Measurements from ENCODE around the gene CD300LB. TPM values are rescaled to one million over a fixed set of nuclear protein-coding genes. Genes with fewer than 3 reads are reported as not detected.

The CD300LB gene
- polyA plus RNA-seq, 3 donors: 0.08 to 0.70 (median 0.56) TPM

DNA sequence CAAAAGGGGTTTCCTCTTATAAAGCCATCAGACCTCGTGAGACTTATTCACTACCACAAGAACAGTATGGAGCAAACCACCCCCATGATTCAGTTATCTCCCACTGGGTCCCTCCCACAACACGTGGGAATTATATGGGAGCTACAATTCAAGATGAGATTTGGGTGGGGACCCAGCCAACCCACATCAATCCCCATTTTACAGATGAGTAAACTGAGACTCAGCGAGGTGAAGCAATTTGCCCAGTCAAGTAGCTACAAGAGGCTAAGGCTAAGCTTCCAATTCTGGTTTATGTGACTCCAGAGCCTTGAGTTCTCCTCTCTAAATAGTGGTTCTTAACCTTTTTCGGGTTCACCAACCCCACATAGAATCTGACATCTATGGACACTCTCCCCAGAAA lies 56.1 kb downstream of the CD300LB start:
- WGBS, 3 donors: 77 to 92% (median 91%) methylated on average over 4 of the region's 4 CpGs
- H3K27ac ChIP-seq (ENCODE audit: low read depth, low read length): no peak overlapping the region

DNA sequence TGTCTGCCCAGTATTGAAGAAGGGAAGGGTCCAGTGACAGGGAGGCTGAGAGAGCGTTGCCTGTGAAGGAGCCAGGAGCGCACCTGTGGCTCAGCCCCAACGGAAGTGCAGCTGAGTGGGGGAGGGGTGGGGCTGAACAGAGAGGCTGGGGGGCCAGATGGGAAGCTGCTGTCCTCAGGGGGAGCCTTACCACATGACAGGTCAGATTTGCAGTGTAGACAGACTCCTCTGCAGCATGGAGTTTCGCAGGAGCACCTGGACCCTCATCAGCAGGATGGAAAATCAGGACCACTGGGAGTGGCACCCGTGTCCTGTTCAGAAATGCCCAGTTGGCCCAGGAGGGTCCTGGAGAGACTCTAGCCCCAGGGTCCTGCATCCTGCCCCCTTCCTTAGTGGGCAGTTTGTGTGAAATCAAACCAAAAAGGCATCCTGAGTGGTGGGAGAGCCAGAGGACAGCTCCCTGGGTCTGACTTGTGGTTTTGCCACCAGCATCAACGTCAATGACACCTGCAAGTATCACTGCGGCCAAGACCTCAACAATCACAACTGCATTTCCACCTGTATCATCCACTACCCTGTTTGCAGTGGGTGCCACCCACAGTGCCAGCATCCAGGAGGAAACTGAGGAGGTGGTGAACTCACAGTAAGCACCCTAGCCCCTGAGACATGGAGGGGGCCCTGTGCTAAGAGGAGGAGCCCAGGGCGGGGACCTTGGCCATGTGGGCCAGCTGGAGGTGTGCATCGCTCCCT lies 57.1 kb downstream of the CD300LB start:
- WGBS, 3 donors: 68 to 79% (median 76%) methylated on average over 8 to 9 of the region's 9 CpGs
- H3K27ac ChIP-seq (ENCODE audit: low read depth, low read length): no peak overlapping the region

DNA sequence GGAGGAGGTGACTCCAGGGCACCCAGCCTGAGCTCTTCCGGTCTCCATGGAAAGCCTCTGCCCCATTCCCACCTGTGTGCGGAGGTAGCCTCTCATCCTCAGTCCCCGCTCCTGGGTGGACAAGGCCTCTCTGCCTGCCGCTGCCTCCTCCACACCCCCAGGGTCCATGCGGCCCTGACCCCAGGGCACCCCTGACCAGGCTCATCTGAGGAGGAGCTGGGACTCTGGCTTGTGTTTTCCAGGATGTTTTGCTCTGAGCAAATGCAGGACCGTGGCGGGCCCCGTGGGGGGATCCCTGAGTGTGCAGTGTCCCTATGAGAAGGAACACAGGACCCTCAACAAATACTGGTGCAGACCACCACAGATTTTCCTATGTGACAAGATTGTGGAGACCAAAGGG lies 58.0 kb downstream of the CD300LB start:
- WGBS, 3 donors: 76 to 90% (median 81%) methylated on average over 6 to 8 of the region's 8 CpGs
- H3K27ac ChIP-seq (ENCODE audit: low read depth, low read length): no peak overlapping the region

DNA sequence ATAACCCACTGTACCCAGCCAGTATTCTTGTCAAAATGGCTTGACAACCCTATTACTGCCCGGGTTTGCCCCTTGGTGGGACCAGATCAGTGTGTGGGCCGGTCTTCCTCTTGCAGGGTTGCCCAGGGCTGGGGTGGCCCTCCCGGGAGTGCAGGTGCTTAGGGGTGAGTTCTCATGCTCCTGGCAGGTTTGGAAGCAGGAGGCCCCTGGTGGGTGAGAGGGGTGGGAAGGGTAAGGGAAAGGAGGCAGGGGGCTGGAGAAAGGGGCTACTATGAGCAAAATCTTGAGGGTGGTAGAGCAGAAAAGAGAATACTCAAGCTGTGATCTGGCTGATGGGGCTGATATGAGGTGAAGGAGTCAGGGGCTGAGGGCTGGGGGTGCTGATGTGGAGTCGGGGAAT lies 58.4 kb downstream of the CD300LB start:
- H3K27ac ChIP-seq (ENCODE audit: low read depth, low read length): no peak overlapping the region
- WGBS, 3 donors: 73 to 100% (median 86%) methylated on average over 4 of the region's 4 CpGs

DNA sequence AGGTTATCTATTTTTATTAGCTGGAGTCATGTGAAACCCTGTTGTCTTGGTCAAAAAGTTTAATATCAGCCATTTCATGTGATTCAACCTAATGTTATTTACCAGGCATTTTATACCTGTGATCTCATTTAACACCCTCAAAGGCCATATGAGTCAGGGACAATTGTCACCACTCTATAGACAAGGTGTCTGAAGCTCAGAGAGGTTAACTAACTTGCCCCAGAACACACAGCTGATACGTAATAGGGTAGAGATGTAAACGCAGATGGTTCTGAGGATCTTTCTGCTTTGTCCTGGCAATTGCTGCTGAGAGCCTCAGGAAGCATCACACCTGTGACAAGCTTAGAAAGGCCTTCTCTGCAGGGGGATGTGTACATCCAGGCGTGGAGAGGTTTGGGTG lies 59.9 kb downstream of the CD300LB start:
- WGBS, 3 donors: 86 to 93% (median 88%) methylated on average over 3 of the region's 3 CpGs
- no peak overlapping the region for H3K27ac ChIP-seq (ENCODE audit: low read depth, low read length)

Other genes with a start within 250 kb of the CD300LB start
- 1 to 10 TPM in 1 of 3 donors, under 1 TPM in 2; 0.38 to 1.7 (median 0.90) TPM for gene KIF19, start 205.2 kb downstream of the CD300LB start, polyA plus RNA-seq
- gene BTBD17, start 169.6 kb downstream of the CD300LB start, polyA plus RNA-seq: under 1 TPM in 2 of 3 donors, not detected in 1; 0.06 to 0.33 TPM
- under 1 TPM; 0.09 to 0.45 (median 0.31) TPM for gene GPR142, start 164.0 kb downstream of the CD300LB start, polyA plus RNA-seq
- 10 to 100 TPM in 2 of 3 donors, 1 to 10 TPM in 1; 7.8 to 79.0 (median 35.5) TPM for gene GPRC5C, start 99.4 kb downstream of the CD300LB start, polyA plus RNA-seq
- 1 to 10 TPM; 1.2 to 7.2 (median 3.0) TPM for gene CD300A, start 64.8 kb downstream of the CD300LB start, polyA plus RNA-seq
- 1 to 10 TPM in 1 of 3 donors, under 1 TPM in 2; 0.37 to 4.2 (median 0.45) TPM for gene CD300C, start 14.6 kb upstream of the CD300LB start, polyA plus RNA-seq
- gene CD300H, start 36.0 kb upstream of the CD300LB start, polyA plus RNA-seq: 1 to 10 TPM in 1 of 3 donors, under 1 TPM in 1, not detected in 1; 0.52 to 1.2 TPM
- not detected for gene CD300LD, start 60.8 kb upstream of the CD300LB start, polyA plus RNA-seq
- 10 to 100 TPM in 1 of 3 donors, 1 to 10 TPM in 1, under 1 TPM in 1; 0.59 to 14.1 (median 1.3) TPM for gene CD300E, start 92.3 kb upstream of the CD300LB start, polyA plus RNA-seq
- gene CD300LF, start 181.4 kb upstream of the CD300LB start, polyA plus RNA-seq: 1 to 10 TPM in 2 of 3 donors, under 1 TPM in 1; 0.36 to 2.3 (median 1.3) TPM
- gene RAB37, start 205.8 kb upstream of the CD300LB start, polyA plus RNA-seq: 1 to 10 TPM; 1.4 to 2.2 (median 1.7) TPM
- gene NHERF1, start 217.2 kb upstream of the CD300LB start, polyA plus RNA-seq: 10 to 100 TPM; 18.7 to 45.0 (median 23.6) TPM
- 10 to 100 TPM; 23.3 to 32.7 (median 24.7) TPM for gene NAT9, start 244.9 kb upstream of the CD300LB start, polyA plus RNA-seq

Data from adipose tissue (tissue), 3 donors.